ENCODE results near the gene ARPP21. TPM values are rescaled to one million over a fixed set of nuclear protein-coding genes. Genes with fewer than 3 reads are reported as not detected.

Gene ARPP21
- total RNA-seq, 1 donor from 2014 or later, result 54.3 TPM

DNA sequence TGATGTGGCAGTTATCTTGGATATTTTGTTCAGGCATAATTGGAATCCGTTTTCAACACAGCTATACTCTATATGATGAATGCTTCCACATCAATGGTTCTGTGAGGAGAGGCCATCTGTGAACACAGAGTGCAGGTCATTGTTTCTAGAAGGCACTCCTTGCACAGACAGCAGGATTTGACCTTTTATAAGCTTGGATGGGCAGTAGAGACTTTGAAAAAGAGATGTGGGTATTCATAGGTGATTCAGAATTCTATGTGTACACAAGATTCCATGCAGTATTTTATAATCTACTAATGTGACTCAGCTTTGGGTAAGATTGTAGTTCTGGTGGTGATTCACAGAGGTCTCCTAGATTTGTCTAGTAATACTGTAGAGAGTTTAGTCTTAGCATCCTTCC lies 12.5 kb downstream of the ARPP21 start:
- Histone ChIP-seq H3K36me3 (ENCODE audit: control insufficient read depth in 3 of 3, insufficient read depth in 3 of 3, low read length in 3 of 3) (no peaks in the 10 kb centered on the region), H3K4me1 (ENCODE audit: control insufficient read depth in 3 of 3, insufficient read depth in 3 of 3, low read length in 3 of 3) (peaks cover 6 to 21% (median 18%) of the 10 kb centered on the region in 3 donors), H3K4me3 (ENCODE audit: low read length in 3 of 3) (no peak overlapping the region), H3K9me3 (ENCODE audit: control insufficient read depth in 3 of 3, low read length in 3 of 3) (no peaks in the 10 kb centered on the region), H3K27me3 (ENCODE audit: control insufficient read depth in 3 of 3, insufficient read depth in 3 of 3, low read length in 3 of 3) (no peaks in the 10 kb centered on the region), H3K9ac (ENCODE audit: low read depth in 1 of 3, low read length in 3 of 3) (no peak overlapping the region), H3K27ac (ENCODE audit: low read depth, low read length) (peak overlapping the region; percentile 14)

DNA sequence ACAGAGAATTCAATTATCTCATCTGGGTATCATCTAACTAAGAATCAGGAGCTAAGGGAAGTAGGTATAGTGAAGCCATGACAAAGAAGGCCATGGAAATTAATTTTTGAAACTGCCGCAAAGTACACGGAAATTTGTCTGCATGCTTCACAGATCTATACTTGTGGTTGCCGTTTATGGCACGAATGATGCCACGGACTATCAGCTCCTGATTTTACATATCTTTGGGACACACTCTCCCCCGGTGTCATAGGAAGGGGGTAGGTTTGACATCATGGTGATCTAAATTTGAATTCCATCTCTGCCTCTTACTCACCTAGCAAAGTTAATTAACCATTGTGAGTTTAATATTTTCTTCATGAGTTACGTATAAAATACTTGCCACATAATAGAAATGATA lies 14.0 kb downstream of the ARPP21 start:
- Histone ChIP-seq H3K27ac (ENCODE audit: low read depth, low read length) (no peak overlapping the region), H3K4me3 (ENCODE audit: low read length in 3 of 3) (no peak overlapping the region), H3K4me1 (ENCODE audit: control insufficient read depth in 3 of 3, insufficient read depth in 3 of 3, low read length in 3 of 3) (peaks cover 5 to 17% (median 16%) of the 10 kb centered on the region in 3 donors), H3K9ac (ENCODE audit: low read depth in 1 of 3, low read length in 3 of 3) (no peak overlapping the region), H3K9me3 (ENCODE audit: control insufficient read depth in 3 of 3, low read length in 3 of 3) (no peaks in the 10 kb centered on the region), H3K36me3 (ENCODE audit: control insufficient read depth in 3 of 3, insufficient read depth in 3 of 3, low read length in 3 of 3) (no peaks in the 10 kb centered on the region), H3K27me3 (ENCODE audit: control insufficient read depth in 3 of 3, insufficient read depth in 3 of 3, low read length in 3 of 3) (no peaks in the 10 kb centered on the region)

DNA sequence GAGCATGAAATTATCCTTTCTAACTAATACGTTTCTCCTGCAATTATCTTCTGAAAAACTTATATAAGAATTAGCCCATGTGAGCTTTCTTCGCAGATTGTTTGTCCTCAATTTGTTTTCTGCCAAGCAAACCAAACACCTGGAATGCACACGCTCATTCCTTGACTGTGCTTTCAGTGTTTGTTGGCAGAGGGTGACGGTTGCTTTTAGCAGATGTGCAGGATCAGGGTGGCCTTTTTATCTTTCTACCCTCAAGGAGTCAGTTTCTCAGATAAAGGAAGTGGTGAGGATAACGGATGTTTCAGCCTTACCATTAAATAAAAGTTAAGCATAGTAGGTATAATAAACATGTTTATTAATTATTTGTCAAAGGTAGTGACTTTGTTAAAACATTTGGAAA lies 15.2 kb downstream of the ARPP21 start:
- H3K4me3 ChIP-seq (ENCODE audit: low read length in 3 of 3), result peak overlapping the region in 1 of 3 donors; percentile 3
- no peaks in the 10 kb centered on the region for H3K27me3 ChIP-seq (ENCODE audit: control insufficient read depth in 3 of 3, insufficient read depth in 3 of 3, low read length in 3 of 3)
- H3K9ac ChIP-seq (ENCODE audit: low read depth in 1 of 3, low read length in 3 of 3), result peak overlapping the region in 2 of 3 donors; percentile 7 to 17
- H3K27ac ChIP-seq (ENCODE audit: low read depth, low read length), result no peak overlapping the region
- H3K36me3 ChIP-seq (ENCODE audit: control insufficient read depth in 3 of 3, insufficient read depth in 3 of 3, low read length in 3 of 3), result no peaks in the 10 kb centered on the region
- no peaks in the 10 kb centered on the region for H3K9me3 ChIP-seq (ENCODE audit: control insufficient read depth in 3 of 3, low read length in 3 of 3)
- peaks cover 7 to 22% (median 11%) of the 10 kb centered on the region in 3 donors for H3K4me1 ChIP-seq (ENCODE audit: control insufficient read depth in 3 of 3, insufficient read depth in 3 of 3, low read length in 3 of 3)

DNA sequence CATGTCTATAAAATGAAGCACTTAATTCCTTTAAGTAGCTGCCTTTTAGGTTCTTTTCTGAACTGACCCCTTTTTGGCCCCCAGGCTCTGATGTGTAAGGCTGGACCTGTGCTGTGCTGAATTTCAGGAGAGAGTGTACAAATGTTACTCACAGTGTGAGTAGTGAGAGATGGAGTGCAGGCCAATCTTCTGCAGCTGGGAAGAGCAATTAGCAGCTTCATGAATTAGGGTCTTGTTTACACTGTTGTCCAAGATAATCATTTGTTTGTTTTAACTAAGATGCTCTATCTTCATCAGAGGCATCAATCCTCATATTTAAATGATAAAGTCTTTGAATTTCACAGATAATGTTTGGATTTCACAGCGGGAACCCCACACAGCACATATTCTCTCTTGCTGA lies 19.4 kb downstream of the ARPP21 start:
- no peak overlapping the region for H3K4me3 ChIP-seq (ENCODE audit: low read length in 3 of 3)
- H3K9ac ChIP-seq (ENCODE audit: low read depth in 1 of 3, low read length in 3 of 3), result no peak overlapping the region
- peaks cover 34 to 53% (median 39%) of the 10 kb centered on the region in 3 donors for H3K4me1 ChIP-seq (ENCODE audit: control insufficient read depth in 3 of 3, insufficient read depth in 3 of 3, low read length in 3 of 3)
- H3K9me3 ChIP-seq (ENCODE audit: control insufficient read depth in 3 of 3, low read length in 3 of 3), result no peaks in the 10 kb centered on the region
- peak overlapping the region; percentile 43 for H3K27ac ChIP-seq (ENCODE audit: low read depth, low read length)
- H3K36me3 ChIP-seq (ENCODE audit: control insufficient read depth in 3 of 3, insufficient read depth in 3 of 3, low read length in 3 of 3), result no peaks in the 10 kb centered on the region
- no peaks in the 10 kb centered on the region for H3K27me3 ChIP-seq (ENCODE audit: control insufficient read depth in 3 of 3, insufficient read depth in 3 of 3, low read length in 3 of 3)

DNA sequence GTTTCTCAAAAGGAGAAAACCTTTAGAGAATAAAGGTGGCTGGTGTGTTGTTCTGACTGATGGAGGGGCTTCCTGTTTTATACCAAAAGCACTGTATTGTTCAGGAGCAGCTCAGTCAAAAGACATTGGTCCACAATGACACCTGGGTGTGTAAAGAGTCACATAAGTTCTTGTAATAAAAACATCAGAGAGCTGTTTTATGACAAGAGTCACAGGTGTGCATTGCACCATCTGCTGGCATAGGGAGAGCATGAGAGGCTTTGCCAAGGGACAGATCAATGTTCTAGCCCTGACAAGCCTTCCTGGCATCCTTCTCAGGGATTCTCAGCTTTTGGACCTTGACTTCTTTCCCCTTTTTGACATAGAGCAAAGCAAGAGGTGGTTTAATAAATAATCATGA lies 20.4 kb downstream of the ARPP21 start:
- no peaks in the 10 kb centered on the region for H3K36me3 ChIP-seq (ENCODE audit: control insufficient read depth in 3 of 3, insufficient read depth in 3 of 3, low read length in 3 of 3)
- H3K4me3 ChIP-seq (ENCODE audit: low read length in 3 of 3), result no peak overlapping the region

DNA sequence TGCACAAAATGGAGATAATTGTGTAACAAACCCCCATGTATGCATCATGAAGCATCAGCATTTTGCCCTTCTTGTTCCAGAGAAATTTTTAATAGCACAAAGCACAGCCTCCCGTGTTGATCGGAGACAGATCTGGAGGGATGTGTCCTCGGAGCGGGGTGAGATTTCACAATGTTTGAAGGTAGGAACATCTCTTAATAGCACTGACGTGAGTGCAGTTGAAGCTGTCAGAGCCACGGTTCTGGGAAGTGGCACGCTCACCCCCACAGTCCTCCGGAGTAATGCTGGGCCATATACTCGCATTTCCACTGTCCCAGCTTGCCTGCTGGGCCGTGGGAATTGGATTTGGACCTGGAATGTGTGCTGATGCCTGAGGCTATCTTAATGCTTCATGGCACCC lies 24.1 kb downstream of the ARPP21 start:
- H3K9ac ChIP-seq (ENCODE audit: low read depth in 1 of 3, low read length in 3 of 3), result peak overlapping the region; percentile 74 to 82 (median 77)
- peak overlapping the region; percentile 58 to 70 (median 63) for H3K4me3 ChIP-seq (ENCODE audit: low read length in 3 of 3)
- H3K4me1 ChIP-seq (ENCODE audit: control insufficient read depth in 3 of 3, insufficient read depth in 3 of 3, low read length in 3 of 3), result peaks cover 45 to 53% (median 52%) of the 10 kb centered on the region in 3 donors
- peak overlapping the region; percentile 97 for H3K27ac ChIP-seq (ENCODE audit: low read depth, low read length)
- H3K9me3 ChIP-seq (ENCODE audit: control insufficient read depth in 3 of 3, low read length in 3 of 3), result no peaks in the 10 kb centered on the region
- no peaks in the 10 kb centered on the region for H3K27me3 ChIP-seq (ENCODE audit: control insufficient read depth in 3 of 3, insufficient read depth in 3 of 3, low read length in 3 of 3)
- no peaks in the 10 kb centered on the region for H3K36me3 ChIP-seq (ENCODE audit: control insufficient read depth in 3 of 3, insufficient read depth in 3 of 3, low read length in 3 of 3)

More for the DNA sequence above, 20.4 kb downstream of the ARPP21 start:
- H3K9ac ChIP-seq (ENCODE audit: low read depth in 1 of 3, low read length in 3 of 3), result peak overlapping the region in 1 of 3 donors; percentile 52
- no peaks in the 10 kb centered on the region for H3K9me3 ChIP-seq (ENCODE audit: control insufficient read depth in 3 of 3, low read length in 3 of 3)
- H3K27ac ChIP-seq (ENCODE audit: low read depth, low read length), result peak overlapping the region; percentile 97
- H3K27me3 ChIP-seq (ENCODE audit: control insufficient read depth in 3 of 3, insufficient read depth in 3 of 3, low read length in 3 of 3), result no peaks in the 10 kb centered on the region
- peaks cover 35 to 51% (median 41%) of the 10 kb centered on the region in 3 donors for H3K4me1 ChIP-seq (ENCODE audit: control insufficient read depth in 3 of 3, insufficient read depth in 3 of 3, low read length in 3 of 3)

DNA sequence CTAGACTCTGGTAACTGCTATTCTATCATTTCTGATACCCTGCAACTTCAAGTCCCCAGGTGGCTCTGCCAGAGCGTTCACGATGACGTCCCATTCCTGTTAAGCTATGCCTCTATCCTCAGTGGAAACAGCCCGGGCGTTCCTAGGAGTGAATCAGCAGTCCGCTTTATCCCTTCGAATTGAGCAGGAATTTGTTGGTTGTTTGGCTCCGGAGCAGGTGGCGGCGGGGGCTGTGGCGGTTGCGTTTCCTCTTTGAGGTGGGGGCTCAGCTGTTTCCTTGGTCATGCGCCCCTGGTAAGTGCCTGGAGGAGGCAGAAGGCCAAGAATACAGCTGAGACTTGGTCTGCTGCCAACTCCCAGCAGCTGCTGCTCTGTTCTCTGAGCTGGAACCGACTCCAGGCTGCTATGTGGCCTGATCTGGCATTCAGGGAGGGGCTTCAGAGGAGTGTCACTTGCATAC lies 25.2 kb downstream of the ARPP21 start:
- Histone ChIP-seq H3K27ac (ENCODE audit: low read depth, low read length) (peak overlapping the region; percentile 97), H3K4me1 (ENCODE audit: control insufficient read depth in 3 of 3, insufficient read depth in 3 of 3, low read length in 3 of 3) (peaks cover 43 to 45% (median 45%) of the 10 kb centered on the region in 3 donors), H3K9me3 (ENCODE audit: control insufficient read depth in 3 of 3, low read length in 3 of 3) (no peaks in the 10 kb centered on the region), H3K36me3 (ENCODE audit: control insufficient read depth in 3 of 3, insufficient read depth in 3 of 3, low read length in 3 of 3) (no peaks in the 10 kb centered on the region), H3K4me3 (ENCODE audit: low read length in 3 of 3) (peak overlapping the region; percentile 58 to 70 (median 63)), H3K27me3 (ENCODE audit: control insufficient read depth in 3 of 3, insufficient read depth in 3 of 3, low read length in 3 of 3) (no peaks in the 10 kb centered on the region), H3K9ac (ENCODE audit: low read depth in 1 of 3, low read length in 3 of 3) (peak overlapping the region; percentile 74 to 82 (median 77))

DNA sequence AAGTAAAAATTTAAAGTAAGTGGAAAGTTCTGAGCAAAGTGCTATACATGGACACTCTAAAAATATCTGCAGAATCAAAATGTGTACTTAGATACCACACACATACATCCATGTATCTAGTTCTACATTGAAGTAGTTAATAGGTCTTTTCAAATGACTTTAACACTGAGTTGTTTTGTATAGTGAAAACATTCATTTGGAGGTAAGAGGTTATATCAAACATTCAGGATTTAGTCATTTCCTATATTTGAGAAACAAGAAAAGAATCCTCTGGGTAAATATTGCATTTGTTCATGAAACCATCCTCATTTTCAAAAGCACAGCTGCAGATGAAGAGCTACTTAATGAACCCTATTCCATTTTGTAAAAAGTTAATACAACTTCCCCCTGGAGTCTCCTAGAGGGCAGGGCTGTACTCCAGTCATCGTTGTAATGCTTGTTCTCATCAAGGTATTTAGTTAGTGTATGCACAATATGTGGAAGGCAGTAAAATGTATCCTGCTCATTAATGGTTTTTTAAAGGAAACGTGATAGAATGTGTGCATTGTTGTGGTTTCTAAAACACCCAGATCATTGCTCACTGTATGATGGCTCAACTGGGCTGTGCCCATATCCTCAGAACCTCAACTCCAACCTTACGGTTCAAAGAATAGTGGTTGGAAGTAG lies 26.2 kb downstream of the ARPP21 start:
- Histone ChIP-seq H3K27me3 (ENCODE audit: control insufficient read depth in 3 of 3, insufficient read depth in 3 of 3, low read length in 3 of 3) (no peaks in the 10 kb centered on the region), H3K9ac (ENCODE audit: low read depth in 1 of 3, low read length in 3 of 3) (peak overlapping the region in 2 of 3 donors; percentile 42 to 77), H3K9me3 (ENCODE audit: control insufficient read depth in 3 of 3, low read length in 3 of 3) (no peaks in the 10 kb centered on the region), H3K36me3 (ENCODE audit: control insufficient read depth in 3 of 3, insufficient read depth in 3 of 3, low read length in 3 of 3) (no peaks in the 10 kb centered on the region), H3K4me3 (ENCODE audit: low read length in 3 of 3) (no peak overlapping the region), H3K4me1 (ENCODE audit: control insufficient read depth in 3 of 3, insufficient read depth in 3 of 3, low read length in 3 of 3) (peaks cover 34 to 42% (median 39%) of the 10 kb centered on the region in 3 donors), H3K27ac (ENCODE audit: low read depth, low read length) (peak overlapping the region; percentile 97)

DNA sequence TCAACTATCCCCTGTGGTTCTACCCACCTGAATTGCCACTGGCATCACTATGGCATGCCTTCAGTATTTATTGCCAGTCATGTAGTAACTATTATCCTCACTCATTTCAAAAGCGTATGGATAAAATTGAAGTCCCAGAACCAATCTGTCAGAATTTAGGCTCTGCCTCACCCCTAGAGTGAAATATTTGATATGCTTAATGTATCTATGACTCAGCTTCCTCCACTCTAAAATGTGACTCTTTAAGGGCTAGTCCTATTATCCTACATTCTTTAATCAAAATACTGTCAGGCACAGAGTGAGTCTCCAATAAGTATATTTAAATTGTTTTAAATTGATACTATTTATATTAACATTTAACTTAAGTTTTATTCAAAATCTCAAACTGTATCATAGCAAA lies 27.6 kb downstream of the ARPP21 start:
- Histone ChIP-seq H3K27ac (ENCODE audit: low read depth, low read length) (no peak overlapping the region), H3K36me3 (ENCODE audit: control insufficient read depth in 3 of 3, insufficient read depth in 3 of 3, low read length in 3 of 3) (peaks cover 0 to 3% (median 0%) of the 10 kb centered on the region in 3 donors), H3K27me3 (ENCODE audit: control insufficient read depth in 3 of 3, insufficient read depth in 3 of 3, low read length in 3 of 3) (no peaks in the 10 kb centered on the region), H3K9ac (ENCODE audit: low read depth in 1 of 3, low read length in 3 of 3) (no peak overlapping the region), H3K9me3 (ENCODE audit: control insufficient read depth in 3 of 3, low read length in 3 of 3) (no peaks in the 10 kb centered on the region), H3K4me3 (ENCODE audit: low read length in 3 of 3) (no peak overlapping the region), H3K4me1 (ENCODE audit: control insufficient read depth in 3 of 3, insufficient read depth in 3 of 3, low read length in 3 of 3) (peaks cover 34 to 38% (median 36%) of the 10 kb centered on the region in 3 donors)

DNA sequence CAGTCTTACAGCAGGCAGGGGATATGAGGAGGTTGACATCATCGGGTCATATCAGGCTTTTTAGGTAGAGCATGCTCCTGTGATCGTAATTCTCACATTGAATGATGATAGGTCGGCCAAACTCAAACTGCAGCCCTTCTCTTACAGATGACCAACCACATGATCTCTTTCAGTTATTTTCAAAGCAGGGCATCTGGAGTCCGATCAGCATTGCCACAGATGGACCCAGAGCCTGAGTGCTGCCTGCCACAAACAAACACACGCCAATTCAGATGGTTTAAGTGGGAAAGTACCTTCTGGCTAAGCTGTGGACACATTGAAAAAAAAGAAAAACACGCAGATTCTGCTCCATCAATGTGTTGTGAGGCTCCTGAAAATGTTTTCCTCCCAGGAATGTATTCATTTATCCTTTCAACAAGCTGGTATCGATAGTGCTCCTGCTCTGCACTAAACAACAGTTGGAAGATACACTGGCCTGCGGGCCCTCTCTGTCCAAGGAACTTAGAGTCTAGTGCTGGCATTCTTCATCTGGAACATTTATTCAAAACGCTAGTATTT lies 31.2 kb downstream of the ARPP21 start:
- H3K4me1 ChIP-seq (ENCODE audit: control insufficient read depth in 3 of 3, insufficient read depth in 3 of 3, low read length in 3 of 3), result peaks cover 13 to 29% (median 24%) of the 10 kb centered on the region in 3 donors
- peak overlapping the region; percentile 28 for H3K27ac ChIP-seq (ENCODE audit: low read depth, low read length)
- H3K27me3 ChIP-seq (ENCODE audit: control insufficient read depth in 3 of 3, insufficient read depth in 3 of 3, low read length in 3 of 3), result no peaks in the 10 kb centered on the region
- H3K36me3 ChIP-seq (ENCODE audit: control insufficient read depth in 3 of 3, insufficient read depth in 3 of 3, low read length in 3 of 3), result peaks cover 0 to 3% (median 0%) of the 10 kb centered on the region in 3 donors
- no peaks in the 10 kb centered on the region for H3K9me3 ChIP-seq (ENCODE audit: control insufficient read depth in 3 of 3, low read length in 3 of 3)
- peak overlapping the region in 2 of 3 donors; percentile 0 to 15 for H3K4me3 ChIP-seq (ENCODE audit: low read length in 3 of 3)
- peak overlapping the region in 2 of 3 donors; percentile 18 to 52 for H3K9ac ChIP-seq (ENCODE audit: low read depth in 1 of 3, low read length in 3 of 3)
